Ascending aorta (tissue), 2 donors: ENCODE results near the gene SDK1. TPM values are rescaled to one million over a fixed set of nuclear protein-coding genes. Genes with fewer than 3 reads are reported as not detected.

Source experiments
- DNase-seq, 2 donors: peaks; one replicate each; pipeline ENCODE4 v3.0.0-alpha.2; 2019; ENCODE audit warnings: low spot score in 2 of 2
- H3K27ac ChIP-seq, 2 donors: fragments of 200-600 bp; sonication (generic); one replicate each; pipeline ENCODE4 v1.5.1; 2016 to 2017; ENCODE audit warnings: mild to moderate bottlenecking in 1 of 2
- H3K27me3 ChIP-seq: fragments of 200-600 bp; sonication (generic); one replicate; pipeline ENCODE4 v1.5.1; 2017
- H3K36me3 ChIP-seq, 2 donors: fragments of 200-600 bp; sonication (generic); one replicate each; pipeline ENCODE4 v1.5.1; 2016
- H3K4me1 ChIP-seq, 2 donors: fragments of 200-600 bp; sonication (generic); one replicate each; pipeline ENCODE4 v1.5.1; 2016 to 2017; ENCODE audit warnings: mild to moderate bottlenecking in 1 of 2
- H3K4me3 ChIP-seq, 2 donors: fragments of 200-600 bp; sonication (generic); one replicate each; pipeline ENCODE4 v1.5.1; 2016 to 2017; ENCODE audit warnings: mild to moderate bottlenecking in 1 of 2
- H3K9me3 ChIP-seq, 2 donors: fragments of 200-600 bp; sonication (generic); one replicate each; pipeline ENCODE4 v1.5.1; 2016
- CTCF ChIP-seq, 3 experiments: fragments of 200-600 bp in 2 of 3; fragments of 450-650 bp in 1 of 3; sonication (generic) in 2 of 3; IDR thresholded peaks; one replicate each; pipeline ENCODE4 v1.5.1; 2016 to 2019; ENCODE audit warnings: antibody characterized with exemption in 3 of 3, mild to moderate bottlenecking in 1 of 3, moderate library complexity in 1 of 3
- intact Hi-C: fragments of 100-400 bp; cut with DNase I; formaldehyde crosslinking; loops from one replicate; pipeline ENCODE4 v1.15.1; 2023
- total RNA-seq: library from RNA; depleted of rRNA; stranded (reverse); fragments of >200 nt; gene quantifications from one replicate; pipeline ENCODE4 v1.1.0, GENCODE V29; 2016

The SDK1 gene
- total RNA-seq, 1 donor from 2014 or later: 13.3 TPM

- no peak for TF ChIP-seq CTCF (IDR thresholded peaks at IDR 0.05)
- intact Hi-C loops: no loop called here
Observed at GRCh38 chr7:3725155-3726059, 424.4 kb downstream of the SDK1 start.

GRCh38 chr7:3730276-3730675 lies 429.2 kb downstream of the SDK1 start:
- Histone ChIP-seq H3K27ac (no peak overlapping the region), H3K9me3 (no peaks in the 10 kb centered on the region), H3K4me1 (no peaks in the 10 kb centered on the region), H3K27me3 (no peaks in the 10 kb centered on the region), H3K36me3 (no peaks in the 10 kb centered on the region), H3K4me3 (no peak overlapping the region)
- intact Hi-C loops: no loop called here
- no peak for TF ChIP-seq CTCF (IDR thresholded peaks at IDR 0.05)
- DNase-seq: no peak

More at GRCh38 chr7:3725155-3726059, 424.4 kb downstream of the SDK1 start:
- Histone ChIP-seq H3K9me3 (no peaks in the 10 kb centered on the region), H3K4me3 (no peak overlapping the region), H3K27ac (peak overlapping the region in 1 of 2 donors; percentile 17), H3K36me3 (no peaks in the 10 kb centered on the region), H3K4me1 (no peaks in the 10 kb centered on the region), H3K27me3 (no peaks in the 10 kb centered on the region)
- no peak for DNase-seq

- no peak for TF ChIP-seq CTCF (IDR thresholded peaks at IDR 0.05)
- intact Hi-C loops: no loop called here
- no peak overlapping the region for H3K27ac ChIP-seq
Observed at GRCh38 chr7:3732395-3733005, 431.4 kb downstream of the SDK1 start.

GRCh38 chr7:3733541-3734140 lies 432.6 kb downstream of the SDK1 start:
- intact Hi-C loops: no loop called here
- Histone ChIP-seq H3K27ac (peak overlapping the region in 1 of 2 donors; percentile 53), H3K4me1 (no peaks in the 10 kb centered on the region), H3K4me3 (peak overlapping the region in 1 of 2 donors; percentile 21), H3K27me3 (no peaks in the 10 kb centered on the region), H3K9me3 (peaks cover 0 to 6% of the 10 kb centered on the region in 2 donors), H3K36me3 (no peaks in the 10 kb centered on the region)
- no peak for DNase-seq
- TF ChIP-seq CTCF (IDR thresholded peaks at IDR 0.05): no peak

More at GRCh38 chr7:3732395-3733005, 431.4 kb downstream of the SDK1 start:
- Histone ChIP-seq H3K9me3 (no peaks in the 10 kb centered on the region), H3K4me3 (no peak overlapping the region), H3K27me3 (no peaks in the 10 kb centered on the region), H3K4me1 (no peaks in the 10 kb centered on the region), H3K36me3 (no peaks in the 10 kb centered on the region)
- no peak for DNase-seq

- H3K36me3 ChIP-seq: no peaks in the 10 kb centered on the region
- H3K9me3 ChIP-seq: peaks cover 0 to 18% of the 10 kb centered on the region in 2 donors
- H3K27me3 ChIP-seq: no peaks in the 10 kb centered on the region
- DNase-seq: no peak
- intact Hi-C loops: no loop called here
- TF ChIP-seq CTCF (IDR thresholded peaks at IDR 0.05): no peak
- no peak overlapping the region for H3K27ac ChIP-seq
- H3K4me1 ChIP-seq: no peaks in the 10 kb centered on the region
- no peak overlapping the region for H3K4me3 ChIP-seq
Observed at GRCh38 chr7:3738964-3739363, 437.9 kb downstream of the SDK1 start.
